Endothelial cell of umbilical vein (primary cell): ENCODE measurements around the gene TBC1D24.

Experiments used
- CTCF ChIP-seq, 2 donors: IDR thresholded peaks; 1 replicate in 1 of 2; 2 replicates in 1 of 2; pipeline ENCODE4 v1.5.1; 2011; ENCODE audit warnings: low read length in 2 of 2, mild to moderate bottlenecking in 2 of 2, moderate library complexity in 2 of 2, control low read depth in 1 of 2, inconsistent platforms in 1 of 2, low read depth in 1 of 2; ENCODE audit not compliant: insufficient read depth in 1 of 2; ENCODE audit errors: extremely low read depth in 1 of 2
- EZH2 ChIP-seq: IDR thresholded peaks from 2 replicates; pipeline ENCODE4 v1.6.1; 2012; ENCODE audit warnings: borderline replicate concordance, low read depth, mild to moderate bottlenecking, moderate library complexity, low read length, inconsistent platforms; ENCODE audit not compliant: severe bottlenecking
- JUN ChIP-seq: IDR thresholded peaks from 2 replicates; pipeline ENCODE4 v1.6.1; 2011; ENCODE audit warnings: borderline replicate concordance, low read depth; ENCODE audit not compliant: insufficient read length, insufficient read depth
- MAX ChIP-seq: IDR thresholded peaks from 2 replicates; pipeline ENCODE4 v1.6.1; 2011; ENCODE audit not compliant: insufficient read depth, insufficient read length
- MYC ChIP-seq: IDR thresholded peaks from one replicate; pipeline ENCODE4 v1.6.1; 2011; ENCODE audit warnings: mild to moderate bottlenecking, low read depth, low read length
- POLR2A ChIP-seq: IDR thresholded peaks from 2 replicates; pipeline ENCODE4 v1.6.1; 2012; ENCODE audit warnings: low read depth, mild to moderate bottlenecking, control low read depth, low read length

GRCh38 chr16:2527784-2528100 is 52.8 kb downstream of the TBC1D24 start:
- TF ChIP-seq CTCF (IDR thresholded peaks at IDR 0.05; ENCODE audit: extremely low read depth in 1 of 2, insufficient read depth in 1 of 2, low read depth in 1 of 2, low read length in 2 of 2) (no peak), POLR2A (no peak), JUN (no peak), MAX (no peak), EZH2 (no peak), MYC (no peak)
